Neural crest cell (in vitro differentiated cells): ENCODE results near the gene PLEKHG4. TPM values are rescaled to one million over a fixed set of nuclear protein-coding genes. Genes with fewer than 3 reads are reported as not detected.

Source experiments
- DNase-seq: peaks from one replicate; pipeline ENCODE4 v3.0.0; 2021; ENCODE audit warnings: low read depth, mixed read lengths, low spot score
- H3K27ac Mint-ChIP-seq: one replicate; pipeline ENCODE4 v1.8.0; 2021; ENCODE audit warnings: mild to moderate bottlenecking, mixed read lengths; ENCODE audit not compliant: unreplicated experiment
- H3K27me3 Mint-ChIP-seq: 2 replicates; pipeline ENCODE4 v1.8.0; 2021; ENCODE audit warnings: low read depth, mild to moderate bottlenecking, mixed read lengths
- H3K36me3 Mint-ChIP-seq: 2 replicates; pipeline ENCODE4 v1.8.0; 2021; ENCODE audit warnings: low read depth, mild to moderate bottlenecking, mixed read lengths
- H3K4me1 Mint-ChIP-seq: 2 replicates; pipeline ENCODE4 v1.8.0; 2021; ENCODE audit warnings: mixed read lengths
- H3K4me3 Mint-ChIP-seq: one replicate; pipeline ENCODE4 v1.8.0; 2021; ENCODE audit warnings: mild to moderate bottlenecking, mixed read lengths
- H3K9me3 Mint-ChIP-seq: 2 replicates; pipeline ENCODE4 v1.8.0; 2021; ENCODE audit warnings: mixed read lengths
- total RNA-seq: library from RNA; stranded (reverse); gene quantifications from 2 replicates; pipeline ENCODE4 v1.2.1, GENCODE V29; 2021
- TF ChIP-seq, protein P1 (sequence below): fragments of 200-600 bp; sonication (generic); conservative IDR thresholded peaks from 2 replicates; pipeline ENCODE4 v1.5.0; 2021; ENCODE audit warnings: antibody characterized with exemption, mild to moderate bottlenecking

PLEKHG4 gene
- total RNA-seq, 1 donor from 2014 or later, result 4.0 TPM

DNA sequence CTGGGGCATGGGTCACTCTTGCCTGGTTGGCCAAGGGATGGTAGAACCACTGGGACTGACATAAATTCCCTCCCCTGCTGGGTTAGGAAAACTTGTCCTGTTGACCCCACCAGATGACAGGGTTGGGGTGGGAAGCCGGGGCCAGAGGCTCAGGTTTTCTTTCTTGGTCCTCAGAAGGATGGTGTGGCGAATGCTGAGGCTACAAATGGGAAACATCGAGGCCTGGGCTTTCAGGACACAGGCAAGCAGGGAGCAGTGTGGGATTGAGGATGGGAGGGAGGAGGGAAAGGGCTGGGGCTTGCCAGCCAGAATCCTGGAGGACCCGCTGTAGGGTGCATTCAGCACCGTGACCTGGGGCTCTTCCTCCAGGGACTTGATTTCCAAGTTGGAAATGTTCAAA lies 14.5 kb upstream of the PLEKHG4 start:
- TF ChIP-seq, protein P1, sequence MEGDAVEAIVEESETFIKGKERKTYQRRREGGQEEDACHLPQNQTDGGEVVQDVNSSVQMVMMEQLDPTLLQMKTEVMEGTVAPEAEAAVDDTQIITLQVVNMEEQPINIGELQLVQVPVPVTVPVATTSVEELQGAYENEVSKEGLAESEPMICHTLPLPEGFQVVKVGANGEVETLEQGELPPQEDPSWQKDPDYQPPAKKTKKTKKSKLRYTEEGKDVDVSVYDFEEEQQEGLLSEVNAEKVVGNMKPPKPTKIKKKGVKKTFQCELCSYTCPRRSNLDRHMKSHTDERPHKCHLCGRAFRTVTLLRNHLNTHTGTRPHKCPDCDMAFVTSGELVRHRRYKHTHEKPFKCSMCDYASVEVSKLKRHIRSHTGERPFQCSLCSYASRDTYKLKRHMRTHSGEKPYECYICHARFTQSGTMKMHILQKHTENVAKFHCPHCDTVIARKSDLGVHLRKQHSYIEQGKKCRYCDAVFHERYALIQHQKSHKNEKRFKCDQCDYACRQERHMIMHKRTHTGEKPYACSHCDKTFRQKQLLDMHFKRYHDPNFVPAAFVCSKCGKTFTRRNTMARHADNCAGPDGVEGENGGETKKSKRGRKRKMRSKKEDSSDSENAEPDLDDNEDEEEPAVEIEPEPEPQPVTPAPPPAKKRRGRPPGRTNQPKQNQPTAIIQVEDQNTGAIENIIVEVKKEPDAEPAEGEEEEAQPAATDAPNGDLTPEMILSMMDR, result no peak
- no peak for DNase-seq
- Mint-ChIP-seq H3K4me1 (no peaks in the 10 kb centered on the region), H3K4me3 (no peak overlapping the region), H3K27me3 (peaks cover 15% of the 10 kb centered on the region), H3K36me3 (no peaks in the 10 kb centered on the region), H3K9me3 (no peaks in the 10 kb centered on the region), H3K27ac (no peak overlapping the region)

DNA sequence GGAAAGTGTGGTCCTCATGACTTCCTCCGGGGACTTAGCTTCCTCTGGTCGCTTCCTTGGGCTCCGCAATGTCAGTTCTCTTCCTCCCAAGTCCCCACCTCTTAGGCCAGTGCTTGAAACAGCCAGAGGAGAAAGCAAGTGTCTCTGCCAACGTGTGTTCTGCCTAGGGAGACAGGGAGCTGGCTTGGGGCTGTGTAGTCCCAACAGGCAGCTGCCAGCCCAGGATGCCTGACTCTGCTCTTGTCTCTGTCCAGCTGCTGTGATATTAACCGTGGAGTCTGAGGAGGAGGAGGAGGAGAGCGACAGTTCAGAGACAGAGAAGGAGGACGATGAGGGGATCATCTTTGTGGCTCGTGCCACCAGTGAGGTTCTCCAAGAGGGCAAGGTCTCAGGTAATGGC lies 13.5 kb upstream of the PLEKHG4 start:
- H3K9me3 Mint-ChIP-seq, result no peaks in the 10 kb centered on the region
- TF ChIP-seq, protein P1, result no peak
- H3K36me3 Mint-ChIP-seq, result no peaks in the 10 kb centered on the region
- no peak overlapping the region for H3K27ac Mint-ChIP-seq
- DNase-seq, result no peak
- H3K4me3 Mint-ChIP-seq, result no peak overlapping the region
- no peaks in the 10 kb centered on the region for H3K4me1 Mint-ChIP-seq
- peaks cover 15% of the 10 kb centered on the region for H3K27me3 Mint-ChIP-seq

DNA sequence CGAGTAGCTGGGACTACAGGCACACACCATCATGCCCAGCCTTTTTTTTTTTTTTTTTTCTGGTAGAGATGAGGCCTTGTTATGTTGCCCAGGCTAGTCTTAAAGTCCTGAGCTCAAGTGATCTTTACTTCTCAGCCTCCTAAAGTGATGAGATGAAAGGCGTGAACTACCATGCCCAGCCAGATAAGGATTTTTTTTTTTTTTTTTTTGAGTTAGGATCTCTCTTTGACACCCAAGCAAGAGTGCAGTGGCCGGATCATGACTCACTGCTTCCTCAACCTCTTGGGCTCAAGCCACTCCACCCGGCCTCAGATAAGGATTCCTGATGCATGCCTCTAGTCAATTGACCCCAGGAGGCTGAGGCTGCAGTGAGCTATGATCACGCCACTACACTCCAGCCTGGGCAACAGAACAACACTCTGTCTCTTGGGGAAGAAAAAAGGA lies 11.2 kb upstream of the PLEKHG4 start:
- Mint-ChIP-seq H3K9me3 (no peaks in the 10 kb centered on the region), H3K27ac (no peak overlapping the region)
- TF ChIP-seq, protein P1, result no peak

DNA sequence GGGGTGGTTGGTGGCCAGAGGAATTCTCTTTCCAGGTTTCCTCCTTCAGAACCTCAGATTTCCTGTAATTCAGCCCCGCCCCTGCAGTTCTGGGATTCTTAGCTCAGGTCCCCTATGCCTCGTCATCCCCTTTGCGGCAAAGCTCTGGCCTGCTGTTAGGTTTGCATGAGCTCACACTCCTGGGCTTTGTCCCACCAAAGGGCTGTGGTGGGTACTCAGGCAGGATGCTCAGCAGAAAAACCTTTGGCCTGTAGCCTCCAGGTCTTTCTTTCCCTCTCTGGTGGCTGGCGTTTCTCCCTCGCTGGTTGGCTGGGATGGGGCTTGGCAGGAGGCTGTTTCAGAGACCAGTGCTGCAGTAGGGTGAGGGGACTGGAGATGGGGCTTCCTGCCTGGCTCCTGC lies 9.6 kb upstream of the PLEKHG4 start:
- no peaks in the 10 kb centered on the region for H3K36me3 Mint-ChIP-seq
- TF ChIP-seq, protein P1, result no peak
- H3K27me3 Mint-ChIP-seq, result no peaks in the 10 kb centered on the region
- no peak for DNase-seq
- no peaks in the 10 kb centered on the region for H3K9me3 Mint-ChIP-seq
- H3K27ac Mint-ChIP-seq, result no peak overlapping the region
- H3K4me1 Mint-ChIP-seq, result no peaks in the 10 kb centered on the region
- no peak overlapping the region for H3K4me3 Mint-ChIP-seq

More for the DNA sequence above, 11.2 kb upstream of the PLEKHG4 start:
- Mint-ChIP-seq H3K4me3 (no peak overlapping the region), H3K36me3 (no peaks in the 10 kb centered on the region), H3K4me1 (no peaks in the 10 kb centered on the region), H3K27me3 (peaks cover 2% of the 10 kb centered on the region)
- DNase-seq, result no peak

DNA sequence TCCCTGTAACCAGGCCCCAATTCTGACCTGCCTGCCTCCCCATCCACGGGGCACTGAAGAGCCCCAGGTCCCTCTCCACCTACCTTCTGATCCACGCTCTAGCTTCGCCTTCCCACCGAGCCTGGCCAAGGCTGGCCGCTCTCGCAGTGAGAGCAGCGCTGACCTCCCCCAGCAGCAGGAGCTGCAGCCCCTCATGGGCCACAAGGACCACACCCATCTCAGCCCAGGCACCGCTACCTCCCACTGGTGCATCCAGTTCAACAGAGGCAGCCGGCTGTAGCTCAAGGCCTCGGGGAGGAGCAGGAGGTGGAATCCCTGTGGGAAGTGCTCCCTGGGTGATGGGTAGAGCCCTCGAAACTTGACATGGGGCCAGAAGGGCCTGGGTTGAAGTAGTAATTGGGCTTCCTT lies 8.4 kb upstream of the PLEKHG4 start:
- Mint-ChIP-seq H3K36me3 (no peaks in the 10 kb centered on the region), H3K27me3 (no peaks in the 10 kb centered on the region), H3K4me3 (no peak overlapping the region), H3K4me1 (no peaks in the 10 kb centered on the region), H3K9me3 (no peaks in the 10 kb centered on the region), H3K27ac (no peak overlapping the region)
- TF ChIP-seq, protein P1, result no peak
- DNase-seq, result no peak

DNA sequence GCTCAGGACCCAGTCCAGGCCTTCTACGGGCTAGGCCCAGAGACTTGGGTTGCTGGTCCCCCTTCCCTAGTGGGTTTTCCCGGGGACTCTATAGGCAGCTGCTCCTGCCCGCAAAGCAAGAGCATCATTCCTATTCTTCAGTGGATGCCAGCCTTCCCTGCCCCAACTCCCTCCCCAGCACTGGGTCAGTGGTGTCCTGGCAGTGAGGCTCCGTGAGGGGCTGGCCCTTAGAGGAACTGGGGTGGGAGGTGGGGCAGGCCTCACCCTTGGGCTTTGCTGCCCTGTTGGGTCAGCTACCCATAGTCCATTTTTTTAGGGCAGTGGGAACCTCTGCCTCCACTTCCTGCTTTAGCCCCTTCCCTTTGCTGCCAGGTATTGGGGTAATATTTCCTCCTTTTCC lies 7.9 kb upstream of the PLEKHG4 start:
- H3K27ac Mint-ChIP-seq, result no peak overlapping the region
- no peak overlapping the region for H3K4me3 Mint-ChIP-seq
- DNase-seq, result no peak
- H3K27me3 Mint-ChIP-seq, result no peaks in the 10 kb centered on the region
- no peaks in the 10 kb centered on the region for H3K9me3 Mint-ChIP-seq
- H3K36me3 Mint-ChIP-seq, result no peaks in the 10 kb centered on the region
- TF ChIP-seq, protein P1, result no peak
- H3K4me1 Mint-ChIP-seq, result no peaks in the 10 kb centered on the region
